GM23338 (cell line): Measurements from ENCODE around the gene NAT8L. TPM values are rescaled to one million over a fixed set of nuclear protein-coding genes. Genes with fewer than 3 reads are reported as not detected.

Experiments used
- ATAC-seq: fragments of 200-7000 bp; cut with Tn5 transposase; 3 replicates; pipeline ENCODE4 v1.9.1; 2020
- DNase-seq: peaks from one replicate; pipeline ENCODE4 v3.0.0-alpha.2; 2015; ENCODE audit warnings: low spot score
- H2AFZ ChIP-seq: fragments of 200-600 bp; sonication (generic); 2 replicates; pipeline ENCODE4 v1.8.0; 2016; ENCODE audit warnings: antibody characterized with exemption, mild to moderate bottlenecking, moderate library complexity
- H3F3A ChIP-seq: fragments of 200-600 bp; sonication (generic); replicated peaks from 2 replicates; pipeline ENCODE4 v1.8.0; 2017; ENCODE audit warnings: antibody characterized with exemption, mixed run types, low read depth
- H3K27ac ChIP-seq: fragments of 200-600 bp; sonication (generic); 2 replicates; pipeline ENCODE4 v1.6.1; 2016; ENCODE audit warnings: low read depth
- H3K27me3 ChIP-seq: fragments of 200-600 bp; sonication (generic); 2 replicates; pipeline ENCODE4 v1.8.0; 2016; ENCODE audit warnings: mild to moderate bottlenecking, mixed run types, moderate library complexity; ENCODE audit not compliant: insufficient read depth
- H3K36me3 ChIP-seq: fragments of 200-600 bp; sonication (generic); 2 replicates; pipeline ENCODE4 v1.8.0; 2016; ENCODE audit warnings: mild to moderate bottlenecking; ENCODE audit not compliant: insufficient read depth
- H3K4me1 ChIP-seq: fragments of 200-600 bp; sonication (generic); 2 replicates; pipeline ENCODE4 v1.8.0; 2016; ENCODE audit warnings: mild to moderate bottlenecking, moderate library complexity; ENCODE audit not compliant: insufficient read depth
- H3K4me2 ChIP-seq: fragments of 200-600 bp; sonication (generic); 2 replicates; pipeline ENCODE4 v1.7.1; 2017; ENCODE audit warnings: mixed run types
- H3K4me3 ChIP-seq: fragments of 200-600 bp; sonication (generic); 2 replicates; pipeline ENCODE4 v1.6.1; 2016; ENCODE audit warnings: mixed run types
- H3K79me2 ChIP-seq: fragments of 200-600 bp; sonication (generic); replicated peaks from 2 replicates; pipeline ENCODE4 v1.8.0; 2017; ENCODE audit warnings: mild to moderate bottlenecking; ENCODE audit not compliant: insufficient read depth
- H3K9me2 ChIP-seq: fragments of 200-600 bp; sonication (generic); 2 replicates; pipeline ENCODE4 v1.8.0; 2017; ENCODE audit not compliant: insufficient read depth
- H4K20me1 ChIP-seq: fragments of 200-600 bp; sonication (generic); replicated peaks from 2 replicates; pipeline ENCODE4 v1.8.0; 2017; ENCODE audit warnings: mild to moderate bottlenecking; ENCODE audit not compliant: insufficient read depth
- H3K27ac Mint-ChIP-seq: 2 replicates; pipeline ENCODE4 v1.8.0; 2020; ENCODE audit warnings: inconsistent platforms, mild to moderate bottlenecking, moderate library complexity, mixed read lengths
- H3K27me3 Mint-ChIP-seq: 3 replicates; pipeline ENCODE4 v1.8.0; 2022; ENCODE audit warnings: low read depth, mild to moderate bottlenecking, moderate library complexity, mixed read lengths, inconsistent platforms; ENCODE audit not compliant: insufficient read depth, poor library complexity
- H3K36me3 Mint-ChIP-seq: 3 replicates; pipeline ENCODE4 v1.8.0; 2021; ENCODE audit warnings: low read depth, mild to moderate bottlenecking, inconsistent platforms, moderate library complexity, mixed read lengths
- H3K4me1 Mint-ChIP-seq: 3 replicates; pipeline ENCODE4 v1.8.0; 2020; ENCODE audit warnings: mild to moderate bottlenecking, inconsistent platforms, mixed read lengths
- H3K4me3 Mint-ChIP-seq: 3 replicates; pipeline ENCODE4 v1.8.0; 2021; ENCODE audit warnings: moderate library complexity, mild to moderate bottlenecking, inconsistent platforms, mixed read lengths
- H3K9me3 Mint-ChIP-seq: 3 replicates; pipeline ENCODE4 v1.8.0; 2020; ENCODE audit warnings: moderate library complexity, mild to moderate bottlenecking, inconsistent platforms, mixed read lengths
- CREB1 ChIP-seq: fragments of 250-450 bp; sonication (Bioruptor Pico); IDR thresholded peaks from 2 replicates; pipeline ENCODE4 v1.5.0; 2020; ENCODE audit warnings: low read depth, mild to moderate bottlenecking, moderate library complexity
- EZH2phosphoT487 ChIP-seq: fragments of 200-600 bp; sonication (generic); IDR thresholded peaks from one replicate; pipeline ENCODE4 v1.8.1; 2018; ENCODE audit warnings: antibody characterized with exemption; ENCODE audit not compliant: unreplicated experiment
- NANOG ChIP-seq: IDR thresholded peaks from 2 replicates; pipeline ENCODE4 v1.6.1; 2016; ENCODE audit warnings: antibody characterized with exemption, borderline replicate concordance
- STAT1 ChIP-seq: IDR thresholded peaks from one replicate; pipeline ENCODE4 v1.6.1; 2016; ENCODE audit warnings: antibody characterized with exemption; ENCODE audit not compliant: unreplicated experiment
- ZNF114 ChIP-seq: fragments of 250-450 bp; sonication (Bioruptor Pico); IDR thresholded peaks from 2 replicates; pipeline ENCODE4 v1.5.0; 2020; ENCODE audit warnings: mild to moderate bottlenecking, moderate library complexity
- ZNF331 ChIP-seq: fragments of 250-450 bp; sonication (Bioruptor Pico); IDR thresholded peaks from 2 replicates; pipeline ENCODE4 v1.5.0; 2020; ENCODE audit warnings: low read depth, mild to moderate bottlenecking, moderate library complexity
- polyA plus RNA-seq: library from polyadenylated mRNA; unstranded; fragments of >200 nt; fragmentation: Nextera tagmentation; extraction: Ambion mirVana; gene quantifications from 2 replicates; pipeline ENCODE4 v1.2.1, GENCODE V29; 2016
- total RNA-seq: library from RNA; depleted of rRNA; stranded (reverse); fragments of >200 nt; shearing (Covaris generic); gene quantifications from 2 replicates; pipeline ENCODE4 v1.2.3, GENCODE V29; 2014
- TF ChIP-seq, protein P1 (sequence below), 2 experiments: fragments of 200-600 bp in 1 of 2; sonication (generic) in 1 of 2; conservative IDR thresholded peaks; 2 replicates each; pipeline versions ENCODE4 v1.5.1 to v1.6.1; 2016 to 2017; ENCODE audit warnings: antibody characterized with exemption in 2 of 2, low read depth in 2 of 2, mild to moderate bottlenecking in 2 of 2, moderate library complexity in 1 of 2
- TF ChIP-seq, protein P2 (sequence below): IDR thresholded peaks from 2 replicates; pipeline ENCODE4 v1.6.1; 2016; ENCODE audit warnings: antibody characterized with exemption

NAT8L gene
- total and polyA plus RNA-seq, 2 experiments from 2014 or later: 1.6 to 9.7 TPM

DNA sequence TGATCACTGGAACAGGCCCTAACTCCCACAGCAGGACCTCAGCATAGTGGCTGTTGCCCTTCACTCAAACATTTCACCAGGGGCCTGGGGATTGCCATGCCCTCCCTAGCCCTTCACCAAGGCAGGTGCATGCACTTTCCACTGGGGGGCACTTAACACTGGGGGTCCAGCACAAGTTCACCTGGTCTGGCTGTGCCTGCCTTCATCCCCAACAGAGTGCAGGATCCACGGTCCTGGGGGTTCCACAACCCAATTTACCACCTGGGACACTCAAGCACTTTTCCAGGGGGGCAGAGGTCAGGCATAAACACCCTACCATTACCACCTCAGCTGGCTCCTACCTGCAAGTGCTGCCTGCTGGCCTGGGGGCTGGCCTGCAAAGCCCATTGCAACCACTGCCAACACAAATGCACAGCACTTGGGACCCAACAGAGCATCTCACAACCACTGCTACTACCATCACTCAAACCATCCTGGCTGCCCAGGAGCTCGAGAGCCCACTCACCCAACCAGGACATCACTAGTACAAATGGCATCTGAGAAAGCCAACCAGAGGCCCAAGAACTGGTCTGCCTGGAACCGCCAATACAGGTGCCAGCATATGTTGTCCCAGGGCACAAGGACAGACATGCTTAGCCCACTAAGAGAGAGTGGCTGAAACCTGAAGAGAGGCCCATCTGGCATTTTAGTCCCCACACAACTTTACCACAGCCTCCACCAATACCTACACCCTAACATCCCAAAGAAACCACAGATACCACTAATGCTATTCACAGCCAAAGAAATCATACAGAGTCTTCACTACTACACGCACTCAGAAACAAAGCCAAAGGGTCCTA lies 43.1 kb downstream of the NAT8L start:
- Histone ChIP-seq H3K9me2 (no peaks in the 10 kb centered on the region), H3K79me2 (no peaks in the 10 kb centered on the region), H3K4me3 (no peak overlapping the region), H3K36me3 (no peaks in the 10 kb centered on the region), H2AFZ (no peak overlapping the region), H3K27ac (no peak overlapping the region), H3K4me1 (no peaks in the 10 kb centered on the region), H3K4me2 (no peak overlapping the region), H4K20me1 (no peaks in the 10 kb centered on the region), H3F3A (no peaks in the 10 kb centered on the region), H3K27me3 (no peaks in the 10 kb centered on the region)
- H3K4me1 Mint-ChIP-seq: no peaks in the 10 kb centered on the region
- H3K36me3 Mint-ChIP-seq: no peaks in the 10 kb centered on the region
- H3K27me3 Mint-ChIP-seq: peaks cover 2% of the 10 kb centered on the region
- no peak overlapping the region for H3K27ac Mint-ChIP-seq
- ATAC-seq: peak; percentile 49
- no peak for DNase-seq
- no peak overlapping the region for H3K4me3 Mint-ChIP-seq
- peaks cover 7% of the 10 kb centered on the region; the same call in 1 of the 3 replicates for H3K9me3 Mint-ChIP-seq
- TF ChIP-seq, protein P1, sequence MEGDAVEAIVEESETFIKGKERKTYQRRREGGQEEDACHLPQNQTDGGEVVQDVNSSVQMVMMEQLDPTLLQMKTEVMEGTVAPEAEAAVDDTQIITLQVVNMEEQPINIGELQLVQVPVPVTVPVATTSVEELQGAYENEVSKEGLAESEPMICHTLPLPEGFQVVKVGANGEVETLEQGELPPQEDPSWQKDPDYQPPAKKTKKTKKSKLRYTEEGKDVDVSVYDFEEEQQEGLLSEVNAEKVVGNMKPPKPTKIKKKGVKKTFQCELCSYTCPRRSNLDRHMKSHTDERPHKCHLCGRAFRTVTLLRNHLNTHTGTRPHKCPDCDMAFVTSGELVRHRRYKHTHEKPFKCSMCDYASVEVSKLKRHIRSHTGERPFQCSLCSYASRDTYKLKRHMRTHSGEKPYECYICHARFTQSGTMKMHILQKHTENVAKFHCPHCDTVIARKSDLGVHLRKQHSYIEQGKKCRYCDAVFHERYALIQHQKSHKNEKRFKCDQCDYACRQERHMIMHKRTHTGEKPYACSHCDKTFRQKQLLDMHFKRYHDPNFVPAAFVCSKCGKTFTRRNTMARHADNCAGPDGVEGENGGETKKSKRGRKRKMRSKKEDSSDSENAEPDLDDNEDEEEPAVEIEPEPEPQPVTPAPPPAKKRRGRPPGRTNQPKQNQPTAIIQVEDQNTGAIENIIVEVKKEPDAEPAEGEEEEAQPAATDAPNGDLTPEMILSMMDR (conservative IDR thresholded peaks at IDR 0.05; ENCODE audit: low read depth in 2 of 2): peak in 1 of 2 experiments; percentile 44; a peak in 2 of 4 replicates
- TF ChIP-seq NANOG (no peak), ZNF331 (CRISPR knock-in tag) (no peak)

DNA sequence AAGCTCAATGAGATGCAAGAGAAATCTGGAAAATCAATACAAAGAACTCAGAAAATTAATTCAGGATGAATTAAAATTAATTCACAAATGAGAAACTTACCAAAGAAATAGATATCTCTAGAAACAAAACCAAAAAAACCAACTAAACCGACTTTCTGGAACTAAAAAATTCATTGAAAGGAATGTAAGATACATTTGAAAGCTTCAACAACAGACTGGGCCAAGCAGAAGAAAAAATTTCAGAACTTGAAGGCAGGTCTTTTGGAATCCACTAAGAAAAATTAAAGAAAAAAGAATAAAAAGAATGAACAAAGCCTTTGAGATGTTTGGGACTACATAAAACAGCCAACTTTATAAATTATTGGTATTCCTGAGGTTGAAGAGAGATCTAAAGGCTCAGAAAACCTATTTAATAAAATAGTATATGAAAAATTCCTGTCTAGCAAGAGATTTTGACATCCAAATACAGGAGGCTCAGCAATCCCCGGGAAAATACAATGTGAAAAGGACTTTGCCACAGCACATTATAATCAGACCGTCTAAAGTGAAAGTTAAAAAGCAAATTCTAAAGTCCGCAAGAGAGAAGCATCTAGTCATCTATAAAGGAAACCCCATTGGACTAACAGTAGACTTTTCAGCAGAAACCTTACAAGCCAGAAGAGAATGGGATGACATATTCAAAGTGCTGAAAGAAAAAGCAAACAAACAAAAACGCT lies 44.2 kb downstream of the NAT8L start:
- Mint-ChIP-seq H3K4me3 (no peak overlapping the region), H3K4me1 (no peaks in the 10 kb centered on the region), H3K36me3 (no peaks in the 10 kb centered on the region), H3K27ac (no peak overlapping the region), H3K27me3 (peaks cover 4% of the 10 kb centered on the region), H3K9me3 (peaks cover 3% of the 10 kb centered on the region; the same call in 1 of the 3 replicates)
- no peak overlapping the region for H2AFZ ChIP-seq
- TF ChIP-seq ZNF114 (CRISPR knock-in tag): no peak
- TF ChIP-seq CREB1: no peak
- no peak for TF ChIP-seq STAT1
- TF ChIP-seq, protein P2, sequence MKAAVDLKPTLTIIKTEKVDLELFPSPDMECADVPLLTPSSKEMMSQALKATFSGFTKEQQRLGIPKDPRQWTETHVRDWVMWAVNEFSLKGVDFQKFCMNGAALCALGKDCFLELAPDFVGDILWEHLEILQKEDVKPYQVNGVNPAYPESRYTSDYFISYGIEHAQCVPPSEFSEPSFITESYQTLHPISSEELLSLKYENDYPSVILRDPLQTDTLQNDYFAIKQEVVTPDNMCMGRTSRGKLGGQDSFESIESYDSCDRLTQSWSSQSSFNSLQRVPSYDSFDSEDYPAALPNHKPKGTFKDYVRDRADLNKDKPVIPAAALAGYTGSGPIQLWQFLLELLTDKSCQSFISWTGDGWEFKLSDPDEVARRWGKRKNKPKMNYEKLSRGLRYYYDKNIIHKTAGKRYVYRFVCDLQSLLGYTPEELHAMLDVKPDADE: no peak
- TF ChIP-seq EZH2phosphoT487: no peak
- no peak for DNase-seq
- H4K20me1 ChIP-seq: no peaks in the 10 kb centered on the region
- no peak overlapping the region for H3K4me3 ChIP-seq
- no peak for ATAC-seq
- H3K9me2 ChIP-seq: no peaks in the 10 kb centered on the region
- no peaks in the 10 kb centered on the region for H3F3A ChIP-seq
- no peak overlapping the region for H3K27ac ChIP-seq
- no peaks in the 10 kb centered on the region for H3K79me2 ChIP-seq
- H3K4me1 ChIP-seq: no peaks in the 10 kb centered on the region
- H3K36me3 ChIP-seq: no peaks in the 10 kb centered on the region
- no peak overlapping the region for H3K4me2 ChIP-seq
- no peaks in the 10 kb centered on the region for H3K27me3 ChIP-seq
